HEK293 (cell line): ENCODE results near the gene TPM4.

Experiments used
- CTCF ChIA-PET: fragments of 350-600 bp; formaldehyde crosslinking; extraction: SDS; loops from one replicate; lab custom pipeline; 2021; ENCODE audit warnings: antibody characterized with exemption; lab: Yijun Ruan, JAX
- POLR2A ChIA-PET: fragments of 300-600 bp; formaldehyde crosslinking; extraction: SDS; loops from one replicate; lab custom pipeline; 2020; ENCODE audit warnings: antibody characterized with exemption, inconsistent platforms; lab: Yijun Ruan, JAX
- H3K27ac ChIP-seq: fragments of 200-500 bp; sonication (Bioruptor generic); 2 replicates; pipeline ENCODE4 v1.5.1; 2014; ENCODE audit warnings: low read depth, low read length, control low read depth, inconsistent platforms; ENCODE audit errors: extremely low read depth
- H3K36me3 ChIP-seq, 2 experiments: fragments of 200-500 bp in 1 of 2; sonication (Bioruptor generic) in 1 of 2; 1 replicate in 1 of 2; 2 replicates in 1 of 2; pipeline ENCODE4 v1.5.1; 2014 to 2017; ENCODE audit warnings: inconsistent platforms in 2 of 2, low read length in 2 of 2; ENCODE audit not compliant: control insufficient read depth in 2 of 2, insufficient read depth in 1 of 2
- H3K4me1 ChIP-seq: fragments of 200-500 bp; sonication (Bioruptor generic); 2 replicates; pipeline ENCODE4 v1.5.1; 2014; ENCODE audit warnings: mild to moderate bottlenecking, low read length, inconsistent platforms; ENCODE audit not compliant: control insufficient read depth, insufficient read depth
- H3K4me3 ChIP-seq: 2 replicates; pipeline ENCODE4 v1.5.1; 2011; ENCODE audit warnings: low read depth, mild to moderate bottlenecking, control low read depth, low read length, moderate library complexity
- H3K9me3 ChIP-seq: fragments of 200-500 bp; sonication (Bioruptor generic); 2 replicates; pipeline ENCODE4 v1.5.1; 2014; ENCODE audit warnings: low read depth, low read length, inconsistent platforms; ENCODE audit not compliant: control insufficient read depth, insufficient read depth
- GLI2 ChIP-seq: fragments of 450-650 bp; formaldehyde crosslinking; IDR thresholded peaks from 2 replicates; pipeline ENCODE4; 2017; ENCODE audit warnings: missing biosample characterization, missing genetic modification characterization, low read depth, borderline replicate concordance
- KLF1 ChIP-seq: fragments of 450-650 bp; formaldehyde crosslinking; IDR thresholded peaks from 2 replicates; pipeline ENCODE4 v1.5.1; 2016; ENCODE audit warnings: missing biosample characterization, missing genetic modification characterization
- KLF16 ChIP-seq: fragments of 450-650 bp; formaldehyde crosslinking; IDR thresholded peaks from 2 replicates; pipeline ENCODE4 v1.5.1; 2017; ENCODE audit warnings: missing biosample characterization, missing genetic modification characterization
- KLF7 ChIP-seq: fragments of 450-650 bp; formaldehyde crosslinking; IDR thresholded peaks from 2 replicates; pipeline ENCODE4 v1.5.1; 2016; ENCODE audit warnings: missing biosample characterization, missing genetic modification characterization, borderline replicate concordance
- SETDB1 ChIP-seq: IDR thresholded peaks from one replicate; pipeline ENCODE4 v1.6.1; 2017; ENCODE audit warnings: mild to moderate bottlenecking, low read length, moderate library complexity, mixed read lengths; ENCODE audit not compliant: insufficient read length
- SP2 ChIP-seq: fragments of 450-650 bp; formaldehyde crosslinking; IDR thresholded peaks from 2 replicates; pipeline ENCODE4 v1.5.1; 2016; ENCODE audit warnings: missing biosample characterization, missing genetic modification characterization
- SP3 ChIP-seq: fragments of 450-650 bp; formaldehyde crosslinking; IDR thresholded peaks from 2 replicates; pipeline ENCODE4 v1.5.1; 2016; ENCODE audit warnings: missing biosample characterization, missing genetic modification characterization
- YY2 ChIP-seq: fragments of 450-650 bp; formaldehyde crosslinking; IDR thresholded peaks from 2 replicates; pipeline ENCODE4 v1.5.1; 2016; ENCODE audit warnings: missing biosample characterization, missing genetic modification characterization
- ZFHX2 ChIP-seq: fragments of 450-650 bp; formaldehyde crosslinking; conservative IDR thresholded peaks from 2 replicates; pipeline ENCODE4 v1.5.1; 2016; ENCODE audit warnings: missing biosample characterization, missing genetic modification characterization
- ZFP41 ChIP-seq: fragments of 450-650 bp; formaldehyde crosslinking; IDR thresholded peaks from 2 replicates; pipeline ENCODE4 v1.5.1; 2016; ENCODE audit warnings: missing biosample characterization, missing genetic modification characterization, borderline replicate concordance
- ZNF133 ChIP-seq: fragments of 450-650 bp; formaldehyde crosslinking; IDR thresholded peaks from 2 replicates; pipeline ENCODE4 v1.5.1; 2016; ENCODE audit warnings: missing biosample characterization, missing genetic modification characterization
- ZNF16 ChIP-seq: fragments of 450-650 bp; formaldehyde crosslinking; IDR thresholded peaks from 2 replicates; pipeline ENCODE4 v1.5.1; 2016; ENCODE audit warnings: low read depth, missing biosample characterization, missing genetic modification characterization
- ZNF76 ChIP-seq: fragments of 450-650 bp; formaldehyde crosslinking; IDR thresholded peaks from 2 replicates; pipeline ENCODE4; 2016; ENCODE audit warnings: low read depth, missing biosample characterization, missing genetic modification characterization, borderline replicate concordance
- ZNF776 ChIP-seq: fragments of 450-650 bp; formaldehyde crosslinking; IDR thresholded peaks from 2 replicates; pipeline ENCODE4 v1.5.0; 2017; ENCODE audit warnings: missing biosample characterization, missing genetic modification characterization, borderline replicate concordance
- ZNF777 ChIP-seq: fragments of 450-650 bp; formaldehyde crosslinking; IDR thresholded peaks from 2 replicates; pipeline ENCODE4 v1.5.1; 2017; ENCODE audit warnings: missing biosample characterization, missing genetic modification characterization, borderline replicate concordance
- TF ChIP-seq, protein P1 (sequence below): fragments of 450-650 bp; formaldehyde crosslinking; IDR thresholded peaks from 2 replicates; pipeline ENCODE4 v1.5.1; 2016; ENCODE audit warnings: missing biosample characterization, missing genetic modification characterization, borderline replicate concordance
- TF ChIP-seq, protein P2 (sequence below): fragments of 450-650 bp; formaldehyde crosslinking; IDR thresholded peaks from 2 replicates; pipeline ENCODE4 v1.5.1; 2016; ENCODE audit warnings: missing biosample characterization, missing genetic modification characterization
- TF ChIP-seq, protein P3 (sequence below): fragments of 450-650 bp; formaldehyde crosslinking; IDR thresholded peaks from 2 replicates; pipeline ENCODE4 v1.5.1; 2016; ENCODE audit warnings: missing biosample characterization, missing genetic modification characterization
- TF ChIP-seq, protein P4 (sequence below): sonication (generic); formaldehyde crosslinking; IDR thresholded peaks from 2 replicates; pipeline ENCODE4 v1.8.1; 2022; ENCODE audit warnings: mild to moderate bottlenecking, moderate library complexity, missing genetic modification reagents

The TPM4 gene

DNA sequence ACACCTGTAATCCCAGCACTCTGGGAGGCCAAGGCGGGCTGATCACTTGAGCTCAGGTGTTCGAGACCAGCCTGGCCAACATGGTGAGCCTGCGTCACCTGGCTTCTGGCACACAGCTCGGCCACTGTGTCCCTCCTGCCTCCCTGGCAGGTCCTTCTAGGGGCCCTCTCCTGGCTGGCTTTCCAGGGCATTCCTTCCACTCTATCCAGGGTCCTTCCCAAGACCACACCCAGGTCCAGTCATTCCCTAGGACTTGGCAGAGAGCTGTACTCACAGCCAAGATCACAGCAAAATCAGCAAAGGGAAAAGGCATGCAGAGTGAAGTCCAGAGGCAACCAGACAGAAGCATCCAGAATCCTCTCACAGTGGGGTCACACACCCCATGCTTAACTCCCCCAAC lies 57.5 kb downstream of the TPM4 start:
- H3K4me1 ChIP-seq = no peaks in the 10 kb centered on the region
- H3K9me3 ChIP-seq = no peaks in the 10 kb centered on the region
- ChIA-PET POLR2A (no interaction called here), CTCF (interaction anchor here (0.7 to 1.8 kb wide), 2 partner anchors 21 to 22 kb away, joined by 3 to 5 read pairs; partner anchors contain the start of gene RAB8A)
- H3K27ac ChIP-seq = no peak overlapping the region
- TF ChIP-seq KLF7 (tag by site-specific recombination) = no peak
- TF ChIP-seq SP3 (tag by site-specific recombination) = no peak
- TF ChIP-seq ZNF16 (tag by site-specific recombination) = no peak
- TF ChIP-seq, protein P1, sequence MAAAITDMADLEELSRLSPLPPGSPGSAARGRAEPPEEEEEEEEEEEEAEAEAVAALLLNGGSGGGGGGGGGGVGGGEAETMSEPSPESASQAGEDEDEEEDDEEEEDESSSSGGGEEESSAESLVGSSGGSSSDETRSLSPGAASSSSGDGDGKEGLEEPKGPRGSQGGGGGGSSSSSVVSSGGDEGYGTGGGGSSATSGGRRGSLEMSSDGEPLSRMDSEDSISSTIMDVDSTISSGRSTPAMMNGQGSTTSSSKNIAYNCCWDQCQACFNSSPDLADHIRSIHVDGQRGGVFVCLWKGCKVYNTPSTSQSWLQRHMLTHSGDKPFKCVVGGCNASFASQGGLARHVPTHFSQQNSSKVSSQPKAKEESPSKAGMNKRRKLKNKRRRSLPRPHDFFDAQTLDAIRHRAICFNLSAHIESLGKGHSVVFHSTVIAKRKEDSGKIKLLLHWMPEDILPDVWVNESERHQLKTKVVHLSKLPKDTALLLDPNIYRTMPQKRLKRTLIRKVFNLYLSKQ (tag by site-specific recombination) = no peak
- TF ChIP-seq SETDB1 = no peak
- TF ChIP-seq YY2 (tag by site-specific recombination) = no peak
- no peak for TF ChIP-seq ZNF133 (tag by site-specific recombination)
- TF ChIP-seq ZFHX2 (tag by site-specific recombination) = no peak
- TF ChIP-seq, protein P2, sequence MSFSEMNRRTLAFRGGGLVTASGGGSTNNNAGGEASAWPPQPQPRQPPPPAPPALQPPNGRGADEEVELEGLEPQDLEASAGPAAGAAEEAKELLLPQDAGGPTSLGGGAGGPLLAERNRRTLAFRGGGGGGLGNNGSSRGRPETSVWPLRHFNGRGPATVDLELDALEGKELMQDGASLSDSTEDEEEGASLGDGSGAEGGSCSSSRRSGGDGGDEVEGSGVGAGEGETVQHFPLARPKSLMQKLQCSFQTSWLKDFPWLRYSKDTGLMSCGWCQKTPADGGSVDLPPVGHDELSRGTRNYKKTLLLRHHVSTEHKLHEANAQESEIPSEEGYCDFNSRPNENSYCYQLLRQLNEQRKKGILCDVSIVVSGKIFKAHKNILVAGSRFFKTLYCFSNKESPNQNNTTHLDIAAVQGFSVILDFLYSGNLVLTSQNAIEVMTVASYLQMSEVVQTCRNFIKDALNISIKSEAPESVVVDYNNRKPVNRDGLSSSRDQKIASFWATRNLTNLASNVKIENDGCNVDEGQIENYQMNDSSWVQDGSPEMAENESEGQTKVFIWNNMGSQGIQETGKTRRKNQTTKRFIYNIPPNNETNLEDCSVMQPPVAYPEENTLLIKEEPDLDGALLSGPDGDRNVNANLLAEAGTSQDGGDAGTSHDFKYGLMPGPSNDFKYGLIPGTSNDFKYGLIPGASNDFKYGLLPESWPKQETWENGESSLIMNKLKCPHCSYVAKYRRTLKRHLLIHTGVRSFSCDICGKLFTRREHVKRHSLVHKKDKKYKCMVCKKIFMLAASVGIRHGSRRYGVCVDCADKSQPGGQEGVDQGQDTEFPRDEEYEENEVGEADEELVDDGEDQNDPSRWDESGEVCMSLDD (tag by site-specific recombination) = no peak
- TF ChIP-seq KLF1 (tag by site-specific recombination) = no peak
- no peak for TF ChIP-seq GLI2 (tag by site-specific recombination)
- no peak for TF ChIP-seq SP2 (tag by site-specific recombination)
- TF ChIP-seq KLF16 (tag by site-specific recombination) = no peak
- TF ChIP-seq ZNF776 (tag by site-specific recombination) = no peak
- TF ChIP-seq, protein P3, sequence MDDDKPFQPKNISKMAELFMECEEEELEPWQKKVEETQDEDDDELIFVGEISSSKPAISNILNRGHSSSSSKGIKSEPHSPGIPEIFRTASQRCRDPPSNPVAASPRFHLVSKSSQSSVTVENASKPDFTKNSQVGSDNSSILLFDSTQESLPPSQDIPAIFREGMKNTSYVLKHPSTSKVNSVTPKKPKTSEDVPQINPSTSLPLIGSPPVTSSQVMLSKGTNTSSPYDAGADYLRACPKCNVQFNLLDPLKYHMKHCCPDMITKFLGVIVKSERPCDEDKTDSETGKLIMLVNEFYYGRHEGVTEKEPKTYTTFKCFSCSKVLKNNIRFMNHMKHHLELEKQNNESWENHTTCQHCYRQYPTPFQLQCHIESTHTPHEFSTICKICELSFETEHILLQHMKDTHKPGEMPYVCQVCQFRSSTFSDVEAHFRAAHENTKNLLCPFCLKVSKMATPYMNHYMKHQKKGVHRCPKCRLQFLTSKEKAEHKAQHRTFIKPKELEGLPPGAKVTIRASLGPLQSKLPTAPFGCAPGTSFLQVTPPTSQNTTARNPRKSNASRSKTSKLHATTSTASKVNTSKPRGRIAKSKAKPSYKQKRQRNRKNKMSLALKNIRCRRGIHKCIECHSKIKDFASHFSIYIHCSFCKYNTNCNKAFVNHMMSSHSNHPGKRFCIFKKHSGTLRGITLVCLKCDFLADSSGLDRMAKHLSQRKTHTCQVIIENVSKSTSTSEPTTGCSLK = no peak
- TF ChIP-seq ZNF777 = no peak
- TF ChIP-seq, protein P4, sequence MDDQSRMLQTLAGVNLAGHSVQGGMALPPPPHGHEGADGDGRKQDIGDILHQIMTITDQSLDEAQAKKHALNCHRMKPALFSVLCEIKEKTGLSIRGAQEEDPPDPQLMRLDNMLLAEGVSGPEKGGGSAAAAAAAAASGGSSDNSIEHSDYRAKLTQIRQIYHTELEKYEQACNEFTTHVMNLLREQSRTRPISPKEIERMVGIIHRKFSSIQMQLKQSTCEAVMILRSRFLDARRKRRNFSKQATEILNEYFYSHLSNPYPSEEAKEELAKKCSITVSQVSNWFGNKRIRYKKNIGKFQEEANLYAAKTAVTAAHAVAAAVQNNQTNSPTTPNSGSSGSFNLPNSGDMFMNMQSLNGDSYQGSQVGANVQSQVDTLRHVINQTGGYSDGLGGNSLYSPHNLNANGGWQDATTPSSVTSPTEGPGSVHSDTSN (CRISPR knock-in tag) = no peak
- TF ChIP-seq ZNF76 (tag by site-specific recombination) = no peak
- TF ChIP-seq ZFP41 (tag by site-specific recombination) = no peak
- H3K4me3 ChIP-seq = no peak overlapping the region
- H3K36me3 ChIP-seq = peaks cover 16 to 53% of the 10 kb centered on the region in 2 experiments
